ENCODE results near the gene ZDHHC3.

Gene ZDHHC3

GRCh38 chr3:44926172-44926571, 49.8 kb downstream of the ZDHHC3 start:
- no peak for DNase-seq

GRCh38 chr3:44924457-44925084, 51.4 kb downstream of the ZDHHC3 start:
- no peak for DNase-seq

GRCh38 chr3:44923632-44924456, 52.1 kb downstream of the ZDHHC3 start:
- no peak for DNase-seq

- no peak for DNase-seq
Measured at GRCh38 chr3:44920081-44920480, 55.9 kb downstream of the ZDHHC3 start.

- DNase-seq = no peak
Measured at GRCh38 chr3:44918581-44918980, 57.4 kb downstream of the ZDHHC3 start.

GRCh38 chr3:44918087-44918486, 57.9 kb downstream of the ZDHHC3 start:
- DNase-seq = no peak

GRCh38 chr3:44915702-44916438, 60.1 kb downstream of the ZDHHC3 start:
- DNase-seq = no peak

- no peak for DNase-seq
Measured at GRCh38 chr3:44914936-44915335, 61.0 kb downstream of the ZDHHC3 start.

GRCh38 chr3:44913868-44914468, 62.0 kb downstream of the ZDHHC3 start:
- peak; percentile 40 for DNase-seq

- no peak for DNase-seq
Measured at GRCh38 chr3:44910693-44911092, 65.3 kb downstream of the ZDHHC3 start.

- no peak for DNase-seq
Measured at GRCh38 chr3:44909063-44909462, 66.9 kb downstream of the ZDHHC3 start.

GRCh38 chr3:44907612-44908011, 68.4 kb downstream of the ZDHHC3 start:
- DNase-seq = no peak

GRCh38 chr3:44906997-44907396, 69.0 kb downstream of the ZDHHC3 start:
- no peak for DNase-seq

GRCh38 chr3:44905446-44906157, 70.4 kb downstream of the ZDHHC3 start:
- DNase-seq = no peak

GRCh38 chr3:44903751-44904150, 72.2 kb downstream of the ZDHHC3 start:
- DNase-seq = no peak

- no peak for DNase-seq
Measured at GRCh38 chr3:44903314-44903713, 72.7 kb downstream of the ZDHHC3 start.

GRCh38 chr3:44902628-44903027, 73.3 kb downstream of the ZDHHC3 start:
- no peak for DNase-seq

GRCh38 chr3:44899683-44900367, 76.1 kb downstream of the ZDHHC3 start:
- DNase-seq = no peak

GRCh38 chr3:44896440-44896839, 79.5 kb downstream of the ZDHHC3 start:
- DNase-seq = no peak

- DNase-seq = no peak
Measured at GRCh38 chr3:44894485-44894884, 81.5 kb downstream of the ZDHHC3 start.

GRCh38 chr3:44893097-44893496, 82.9 kb downstream of the ZDHHC3 start:
- no peak for DNase-seq

GRCh38 chr3:44892689-44893088, 83.3 kb downstream of the ZDHHC3 start:
- DNase-seq = no peak
